NB4 (cell line): Measurements from ENCODE around the gene FABP1.

Experiments
- DNase-seq: peaks from one replicate; pipeline ENCODE4 v3.0.0; 2010; ENCODE audit warnings: low read depth
- H3K4me3 ChIP-seq: one replicate; pipeline ENCODE4 v1.5.1; 2011; ENCODE audit warnings: mild to moderate bottlenecking, low read depth, low read length, moderate library complexity
- MYC ChIP-seq: IDR thresholded peaks from 2 replicates; pipeline ENCODE4 v1.6.1; 2011; ENCODE audit warnings: low read depth, low read length
- POLR2A ChIP-seq: IDR thresholded peaks from 2 replicates; pipeline ENCODE4 v1.6.1; 2011; ENCODE audit warnings: mild to moderate bottlenecking; ENCODE audit not compliant: insufficient read length; ENCODE audit errors: extremely low read depth
- TF ChIP-seq, protein P1 (sequence below): IDR thresholded peaks from 2 replicates; pipeline ENCODE4 v1.6.1; 2011; ENCODE audit warnings: low read depth, low read length
- TF ChIP-seq, protein P2 (sequence below): IDR thresholded peaks from one replicate; pipeline ENCODE4 v1.5.1; 2012; ENCODE audit warnings: low read depth, low read length

The FABP1 gene

DNA sequence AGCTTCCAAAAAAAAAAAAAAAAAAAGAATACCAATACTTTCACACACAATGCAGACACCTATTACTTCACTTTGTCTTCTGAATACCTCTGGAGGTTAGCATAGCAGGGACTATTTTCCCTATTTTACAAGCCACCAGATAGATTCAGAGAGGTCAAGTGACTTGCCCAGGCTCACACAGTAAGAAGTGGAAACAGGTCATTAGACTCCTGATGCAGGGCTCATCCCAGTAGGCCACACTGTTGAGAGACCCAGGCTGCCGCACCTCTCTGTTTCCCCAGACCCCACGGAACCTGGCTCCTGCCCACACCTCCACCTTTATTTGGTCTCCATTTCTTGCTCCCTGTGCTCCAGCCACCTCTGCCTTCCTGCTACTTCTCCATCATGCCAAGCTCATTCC, 40.8 kb downstream of the FABP1 start:
- TF ChIP-seq MYC (no peak), POLR2A (no peak)
- TF ChIP-seq, protein P1, sequence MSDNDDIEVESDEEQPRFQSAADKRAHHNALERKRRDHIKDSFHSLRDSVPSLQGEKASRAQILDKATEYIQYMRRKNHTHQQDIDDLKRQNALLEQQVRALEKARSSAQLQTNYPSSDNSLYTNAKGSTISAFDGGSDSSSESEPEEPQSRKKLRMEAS: no peak
- TF ChIP-seq, protein P2, sequence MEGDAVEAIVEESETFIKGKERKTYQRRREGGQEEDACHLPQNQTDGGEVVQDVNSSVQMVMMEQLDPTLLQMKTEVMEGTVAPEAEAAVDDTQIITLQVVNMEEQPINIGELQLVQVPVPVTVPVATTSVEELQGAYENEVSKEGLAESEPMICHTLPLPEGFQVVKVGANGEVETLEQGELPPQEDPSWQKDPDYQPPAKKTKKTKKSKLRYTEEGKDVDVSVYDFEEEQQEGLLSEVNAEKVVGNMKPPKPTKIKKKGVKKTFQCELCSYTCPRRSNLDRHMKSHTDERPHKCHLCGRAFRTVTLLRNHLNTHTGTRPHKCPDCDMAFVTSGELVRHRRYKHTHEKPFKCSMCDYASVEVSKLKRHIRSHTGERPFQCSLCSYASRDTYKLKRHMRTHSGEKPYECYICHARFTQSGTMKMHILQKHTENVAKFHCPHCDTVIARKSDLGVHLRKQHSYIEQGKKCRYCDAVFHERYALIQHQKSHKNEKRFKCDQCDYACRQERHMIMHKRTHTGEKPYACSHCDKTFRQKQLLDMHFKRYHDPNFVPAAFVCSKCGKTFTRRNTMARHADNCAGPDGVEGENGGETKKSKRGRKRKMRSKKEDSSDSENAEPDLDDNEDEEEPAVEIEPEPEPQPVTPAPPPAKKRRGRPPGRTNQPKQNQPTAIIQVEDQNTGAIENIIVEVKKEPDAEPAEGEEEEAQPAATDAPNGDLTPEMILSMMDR: no peak
- H3K4me3 ChIP-seq: no peak overlapping the region
- DNase-seq: no peak

DNA sequence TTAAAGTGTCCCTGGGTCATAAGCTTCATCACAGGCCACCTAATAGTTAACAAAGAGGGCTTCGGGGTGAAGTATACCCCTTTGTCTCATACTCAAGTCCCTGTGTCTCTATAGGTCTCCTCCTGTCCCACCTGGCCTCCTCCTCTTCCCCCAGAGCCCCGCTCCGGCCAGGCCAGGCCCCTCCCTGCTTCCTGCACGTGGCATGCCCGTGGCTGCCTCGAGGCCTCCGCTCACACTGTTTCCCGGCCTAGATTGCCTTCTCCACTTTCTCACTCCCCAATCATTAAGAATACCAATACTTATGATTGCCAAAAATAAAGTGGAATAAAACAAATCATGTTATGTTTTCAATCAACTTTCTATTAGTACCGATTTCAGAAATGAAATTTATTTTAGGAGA, 41.5 kb downstream of the FABP1 start:
- no peak for DNase-seq
- no peak overlapping the region for H3K4me3 ChIP-seq
- TF ChIP-seq, protein P1: no peak
- TF ChIP-seq, protein P2: no peak
- TF ChIP-seq POLR2A (no peak), MYC (no peak)

DNA sequence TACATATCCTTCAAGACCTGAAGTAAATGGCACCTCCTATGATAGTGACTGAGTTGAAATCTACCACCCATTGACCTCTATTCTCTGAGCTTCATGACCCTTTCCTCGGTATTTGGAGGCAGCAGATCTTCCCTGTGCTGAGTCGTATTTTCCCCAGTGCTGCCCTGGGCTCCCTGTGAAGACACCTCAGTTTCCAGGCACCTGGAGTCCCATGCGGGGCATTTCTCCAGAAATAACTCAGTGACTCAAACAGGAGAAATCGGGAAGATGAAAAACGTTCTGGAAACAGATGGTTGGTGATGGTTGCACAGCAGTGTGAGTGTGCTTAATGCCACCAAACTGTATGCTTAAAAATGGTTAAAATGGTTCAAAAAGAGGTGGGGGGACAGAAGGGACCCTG, 42.3 kb downstream of the FABP1 start:
- no peak for DNase-seq
- TF ChIP-seq MYC (no peak), POLR2A (no peak)
- TF ChIP-seq, protein P2: no peak
- TF ChIP-seq, protein P1: no peak
- H3K4me3 ChIP-seq: no peak overlapping the region

DNA sequence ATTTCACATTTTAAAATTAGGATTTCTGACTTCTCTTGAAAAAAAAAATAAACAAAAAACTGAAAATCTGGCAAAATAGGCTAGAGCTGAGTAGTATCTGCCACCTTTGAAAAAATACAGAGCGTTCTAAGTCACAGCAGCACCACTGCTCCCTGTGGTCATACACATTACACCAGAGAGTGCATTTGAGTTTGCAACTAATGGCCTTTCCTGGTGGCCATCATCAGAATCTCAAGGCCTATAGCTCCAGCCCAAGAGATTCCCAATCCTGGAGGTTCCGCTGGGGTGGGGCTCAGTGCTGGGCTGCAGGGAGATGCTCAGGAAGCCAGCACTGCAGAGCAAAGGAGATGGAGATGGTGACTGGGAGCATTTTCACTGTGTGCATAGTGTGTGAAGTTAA, 42.8 kb downstream of the FABP1 start:
- no peak for TF ChIP-seq POLR2A
- TF ChIP-seq MYC: no peak
- TF ChIP-seq, protein P2: no peak
- TF ChIP-seq, protein P1: no peak
- no peak for DNase-seq
- no peak overlapping the region for H3K4me3 ChIP-seq

DNA sequence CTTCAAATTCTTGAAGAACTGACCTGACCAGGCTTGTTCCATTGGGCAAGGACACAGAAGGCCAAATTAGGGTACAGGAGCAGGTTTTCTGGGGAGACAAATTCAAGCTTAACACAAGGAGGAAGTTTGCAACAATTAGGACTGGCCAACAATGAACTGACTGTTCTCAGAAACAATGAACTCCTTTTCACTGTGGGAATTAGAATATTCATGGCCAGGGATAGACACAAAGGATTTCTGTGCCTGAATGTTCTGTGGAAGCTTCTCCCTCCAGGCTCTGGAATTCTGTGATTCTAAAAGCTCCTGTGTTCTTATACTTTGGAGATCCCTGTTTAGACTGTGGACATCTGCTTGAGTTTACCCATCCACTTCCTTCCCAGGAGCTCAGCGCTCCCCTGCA, 45.1 kb downstream of the FABP1 start:
- TF ChIP-seq POLR2A (no peak), MYC (no peak)
- TF ChIP-seq, protein P1: no peak
- TF ChIP-seq, protein P2: no peak
- no peak overlapping the region for H3K4me3 ChIP-seq
- DNase-seq: no peak
